Trophoblast cell (in vitro differentiated cells and primary cell): ENCODE measurements around the gene EPHB2.

ENCODE experiments used
- DNase-seq, 2 donors: peaks; one replicate each; pipeline ENCODE4 v3.0.0-alpha.2; 2016
- H2AFZ ChIP-seq: 2 replicates; pipeline ENCODE4 v1.6.1; 2013; ENCODE audit warnings: low read length, moderate library complexity, mild to moderate bottlenecking; ENCODE audit not compliant: insufficient read depth, poor library complexity
- H2AK5ac ChIP-seq: 2 replicates; pipeline ENCODE4 v1.6.1; 2013; ENCODE audit warnings: mild to moderate bottlenecking, low read length
- H2BK120ac ChIP-seq: 2 replicates; pipeline ENCODE4 v1.6.1; 2013; ENCODE audit warnings: low read length, mild to moderate bottlenecking, moderate library complexity; ENCODE audit not compliant: insufficient read depth, poor library complexity
- H2BK12ac ChIP-seq: 2 replicates; pipeline ENCODE4 v1.6.1; 2013; ENCODE audit warnings: mild to moderate bottlenecking, low read length, moderate library complexity
- H2BK5ac ChIP-seq: 2 replicates; pipeline ENCODE4 v1.6.1; 2013; ENCODE audit warnings: low read length, low read depth, moderate library complexity, mild to moderate bottlenecking; ENCODE audit not compliant: poor library complexity
- H3K14ac ChIP-seq: 2 replicates; pipeline ENCODE4 v1.6.1; 2013; ENCODE audit warnings: mild to moderate bottlenecking, low read length
- H3K18ac ChIP-seq: 2 replicates; pipeline ENCODE4 v1.6.1; 2013; ENCODE audit warnings: mild to moderate bottlenecking, low read length
- H3K23ac ChIP-seq: 2 replicates; pipeline ENCODE4 v1.6.1; 2013; ENCODE audit warnings: low read length
- H3K27ac ChIP-seq: 2 replicates; pipeline ENCODE4 v1.5.1; 2013; ENCODE audit warnings: low read depth, mild to moderate bottlenecking, inconsistent platforms, low read length, moderate library complexity
- H3K27me3 ChIP-seq: 2 replicates; pipeline ENCODE4 v1.6.1; 2013; ENCODE audit warnings: inconsistent platforms, mild to moderate bottlenecking, low read length, moderate library complexity; ENCODE audit not compliant: insufficient read depth
- H3K36me3 ChIP-seq, 2 experiments: 1 replicate in 1 of 2; 2 replicates in 1 of 2; pipeline ENCODE4 v1.6.1; 2013; ENCODE audit warnings: low read length in 2 of 2, mild to moderate bottlenecking in 2 of 2, moderate library complexity in 1 of 2; ENCODE audit not compliant: insufficient read depth in 2 of 2, control insufficient read depth in 1 of 2
- H3K4ac ChIP-seq: 2 replicates; pipeline ENCODE4 v1.6.1; 2013; ENCODE audit warnings: low read depth, mild to moderate bottlenecking, low read length, moderate library complexity
- H3K4me1 ChIP-seq, 2 experiments: 1 replicate in 1 of 2; 2 replicates in 1 of 2; pipeline ENCODE4 v1.6.1; 2013; ENCODE audit warnings: low read length in 2 of 2, mild to moderate bottlenecking in 2 of 2, moderate library complexity in 1 of 2; ENCODE audit not compliant: insufficient read depth in 2 of 2, control insufficient read depth in 1 of 2
- H3K4me2 ChIP-seq: 2 replicates; pipeline ENCODE4 v1.6.1; 2013; ENCODE audit warnings: inconsistent platforms, mild to moderate bottlenecking, low read length, moderate library complexity
- H3K4me3 ChIP-seq: 2 replicates; pipeline ENCODE4 v1.5.1; 2013; ENCODE audit warnings: mild to moderate bottlenecking, low read depth, low read length, inconsistent platforms
- H3K79me1 ChIP-seq: one replicate; pipeline ENCODE4 v1.6.1; 2013; ENCODE audit warnings: low read length
- H3K79me2 ChIP-seq: 2 replicates; pipeline ENCODE4 v1.6.1; 2013; ENCODE audit warnings: low read length, mild to moderate bottlenecking; ENCODE audit not compliant: control insufficient read depth, insufficient read depth, poor library complexity
- H3K9ac ChIP-seq: 2 replicates; pipeline ENCODE4 v1.6.1; 2013; ENCODE audit warnings: mild to moderate bottlenecking, low read length
- H3K9me3 ChIP-seq: 2 replicates; pipeline ENCODE4 v1.6.1; 2013; ENCODE audit warnings: low read depth, mild to moderate bottlenecking, control low read depth, inconsistent platforms, low read length; ENCODE audit not compliant: insufficient read depth
- H4K12ac ChIP-seq: 2 replicates; pipeline ENCODE4 v1.6.1; 2013; ENCODE audit warnings: low read depth, mild to moderate bottlenecking, low read length, moderate library complexity
- H4K8ac ChIP-seq: 2 replicates; pipeline ENCODE4 v1.6.1; 2013; ENCODE audit warnings: low read depth, mild to moderate bottlenecking, low read length, moderate library complexity
- H4K91ac ChIP-seq: one replicate; pipeline ENCODE4 v1.6.1; 2013; ENCODE audit warnings: low read depth, mild to moderate bottlenecking, low read length, moderate library complexity
- WGBS: extraction: QIAGEN DNeasy Blood & Tissue Kit; methylation state at CpG from one replicate; pipeline ENCODE4 v1.1.7; 2013; ENCODE audit warnings: missing lambda C conversion rate; ENCODE audit not compliant: insufficient read length, insufficient coverage; ENCODE audit errors: extremely low coverage; 5-methylcytosine and 5-hydroxymethylcytosine counted together

Gene EPHB2

DNA sequence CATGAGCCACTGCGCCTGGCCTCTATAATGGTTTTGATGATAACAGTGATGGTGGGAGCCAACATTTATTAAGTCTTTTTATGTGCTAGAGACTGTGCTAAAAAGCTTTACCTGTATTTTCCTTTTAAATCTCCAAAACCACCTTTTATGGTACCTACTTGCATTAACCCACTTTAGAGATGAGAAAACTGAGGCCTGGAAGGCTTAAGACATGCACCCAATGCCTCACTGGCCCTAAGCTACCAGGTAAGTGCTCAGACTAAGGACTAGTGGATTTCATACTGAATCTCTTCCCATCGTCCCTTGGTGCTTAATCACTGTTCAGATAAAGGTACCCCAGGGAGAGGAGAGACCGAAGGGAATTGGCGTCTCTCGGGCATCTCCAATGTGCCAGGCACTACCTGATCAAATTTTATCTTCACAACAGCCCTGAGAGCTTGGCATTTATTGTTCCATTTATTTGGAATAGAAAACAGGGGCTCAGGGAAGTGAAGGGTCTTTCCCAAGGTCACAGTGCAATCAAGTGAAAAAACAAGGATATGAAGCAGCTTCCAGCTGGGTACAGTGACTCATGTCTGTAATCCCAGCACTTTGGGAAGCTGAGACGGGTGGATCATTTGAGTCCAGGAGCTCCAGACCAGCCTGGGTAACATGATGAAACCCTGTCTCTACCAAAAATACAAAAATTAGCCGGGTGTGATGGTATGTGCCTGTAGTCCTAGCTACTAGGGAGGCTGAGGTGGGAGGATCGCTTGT is 177.9 kb downstream of the EPHB2 start:
- no peak for DNase-seq
- H3K4me1 ChIP-seq = peaks cover 0 to 2% of the 10 kb centered on the region in 2 experiments
- H2AFZ ChIP-seq = no peak overlapping the region
- no peak overlapping the region for H3K4me3 ChIP-seq
- no peak overlapping the region for H2AK5ac ChIP-seq
- no peaks in the 10 kb centered on the region for H3K79me1 ChIP-seq
- H4K8ac ChIP-seq = no peak overlapping the region
- H3K14ac ChIP-seq = no peak overlapping the region
- no peak overlapping the region for H3K4me2 ChIP-seq
- no peak overlapping the region for H3K23ac ChIP-seq
- no CpG with 5 or more reads among the region's 8 CpGs for WGBS
- H3K9ac ChIP-seq = no peak overlapping the region
- no peaks in the 10 kb centered on the region for H3K9me3 ChIP-seq
- H3K79me2 ChIP-seq = no peaks in the 10 kb centered on the region
- H3K36me3 ChIP-seq = no peaks in the 10 kb centered on the region
- no peak overlapping the region for H3K4ac ChIP-seq
- H3K27ac ChIP-seq = no peak overlapping the region
- no peak overlapping the region for H3K18ac ChIP-seq
- no peak overlapping the region for H4K12ac ChIP-seq
- no peak overlapping the region for H4K91ac ChIP-seq
- H2BK120ac ChIP-seq = no peak overlapping the region
- no peak overlapping the region for H2BK5ac ChIP-seq
- no peaks in the 10 kb centered on the region for H3K27me3 ChIP-seq
- no peak overlapping the region for H2BK12ac ChIP-seq

GRCh38 chr1:22889213-22889827 is 178.7 kb downstream of the EPHB2 start:
- no CpG with 5 or more reads among the region's 3 CpGs for WGBS
- Histone ChIP-seq H3K36me3 (no peaks in the 10 kb centered on the region), H3K14ac (no peak overlapping the region), H4K12ac (no peak overlapping the region), H3K9me3 (no peaks in the 10 kb centered on the region), H3K4me1 (no peaks in the 10 kb centered on the region), H3K23ac (no peak overlapping the region), H3K4me2 (no peak overlapping the region), H3K18ac (no peak overlapping the region), H2BK12ac (no peak overlapping the region), H3K4ac (no peak overlapping the region), H3K79me1 (no peaks in the 10 kb centered on the region), H2BK5ac (no peak overlapping the region), H4K91ac (no peak overlapping the region), H3K27ac (no peak overlapping the region), H4K8ac (no peak overlapping the region), H2AFZ (no peak overlapping the region), H3K27me3 (no peaks in the 10 kb centered on the region), H3K79me2 (no peaks in the 10 kb centered on the region), H3K9ac (no peak overlapping the region), H3K4me3 (no peak overlapping the region), H2AK5ac (no peak overlapping the region), H2BK120ac (no peak overlapping the region)
- peak in 1 of 2 donors; percentile 47 for DNase-seq

DNA sequence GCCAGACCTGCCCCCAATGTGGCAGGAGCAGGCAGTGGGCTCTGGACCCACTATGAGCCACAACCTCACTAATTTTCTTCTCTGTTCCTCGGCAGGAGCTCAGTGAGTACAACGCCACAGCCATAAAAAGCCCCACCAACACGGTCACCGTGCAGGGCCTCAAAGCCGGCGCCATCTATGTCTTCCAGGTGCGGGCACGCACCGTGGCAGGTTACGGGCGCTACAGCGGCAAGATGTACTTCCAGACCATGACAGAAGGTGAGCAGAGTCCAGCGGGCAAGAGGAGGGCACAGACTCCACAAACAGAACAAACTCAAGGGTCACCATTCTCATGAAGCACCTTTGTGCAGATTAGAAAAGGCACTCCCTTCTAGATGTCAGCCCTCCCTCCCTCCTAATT is 182.2 kb downstream of the EPHB2 start:
- Histone ChIP-seq H3K4me2 (no peak overlapping the region), H2BK120ac (no peak overlapping the region), H3K23ac (no peak overlapping the region), H3K27me3 (no peaks in the 10 kb centered on the region), H3K4ac (no peak overlapping the region), H2AK5ac (no peak overlapping the region), H3K4me3 (no peak overlapping the region), H3K79me1 (no peaks in the 10 kb centered on the region), H4K12ac (no peak overlapping the region), H2BK5ac (no peak overlapping the region), H3K27ac (no peak overlapping the region), H3K9me3 (peaks cover 1% of the 10 kb centered on the region), H3K18ac (no peak overlapping the region), H3K14ac (no peak overlapping the region), H4K8ac (no peak overlapping the region), H3K4me1 (no peaks in the 10 kb centered on the region), H3K9ac (no peak overlapping the region), H2BK12ac (no peak overlapping the region), H4K91ac (no peak overlapping the region), H2AFZ (no peak overlapping the region), H3K36me3 (no peaks in the 10 kb centered on the region), H3K79me2 (no peaks in the 10 kb centered on the region)
- DNase-seq = no peak
- no CpG with 5 or more reads among the region's 13 CpGs for WGBS

GRCh38 chr1:22893292-22893691 is 182.7 kb downstream of the EPHB2 start:
- Histone ChIP-seq H2BK5ac (no peak overlapping the region), H2BK12ac (no peak overlapping the region), H2BK120ac (no peak overlapping the region), H3K9ac (no peak overlapping the region), H3K9me3 (peaks cover 1% of the 10 kb centered on the region), H3K18ac (no peak overlapping the region), H3K79me2 (no peaks in the 10 kb centered on the region), H2AFZ (no peak overlapping the region), H3K4ac (no peak overlapping the region), H3K27ac (no peak overlapping the region), H2AK5ac (no peak overlapping the region), H3K4me3 (no peak overlapping the region), H3K27me3 (no peaks in the 10 kb centered on the region), H3K36me3 (no peaks in the 10 kb centered on the region), H4K12ac (no peak overlapping the region), H3K23ac (no peak overlapping the region), H3K14ac (no peak overlapping the region), H3K4me2 (no peak overlapping the region), H4K91ac (no peak overlapping the region), H3K4me1 (no peaks in the 10 kb centered on the region), H4K8ac (no peak overlapping the region), H3K79me1 (no peaks in the 10 kb centered on the region)
- WGBS = no CpG with 5 or more reads among the region's 3 CpGs
- DNase-seq = peak in 1 of 2 donors; percentile 25
